Gastroesophageal sphincter (tissue), 4 donors: ENCODE data around the gene SYNE4. TPM values are rescaled to one million over a fixed set of nuclear protein-coding genes. Genes with fewer than 3 reads are reported as not detected.

Source experiments
- ATAC-seq: fragments of 150-250 bp; one replicate; pipeline ENCODE4 v1.9.1; 2016; ENCODE audit warnings: mild to moderate bottlenecking, moderate library complexity
- H3K27ac ChIP-seq, 4 donors: fragments of 200-600 bp; sonication (generic) in 3 of 4; 1 replicate in 3 of 4; 2 replicates in 1 of 4; pipeline ENCODE4 v1.5.1; 2016 to 2019
- H3K27me3 ChIP-seq: fragments of 200-600 bp; sonication (generic); one replicate; pipeline ENCODE4 v1.5.1; 2019
- H3K36me3 ChIP-seq, 2 donors: fragments of 200-600 bp; sonication (generic); one replicate each; pipeline ENCODE4 v1.5.1; 2019; ENCODE audit warnings: control low read depth in 1 of 2
- H3K4me1 ChIP-seq, 3 donors: fragments of 200-600 bp; sonication (generic); 1 replicate in 2 of 3; 2 replicates in 1 of 3; pipeline ENCODE4 v1.5.1; 2016 to 2019; ENCODE audit warnings: control low read depth in 2 of 3
- H3K4me3 ChIP-seq, 2 donors: fragments of 200-600 bp; sonication (generic); one replicate each; pipeline ENCODE4 v1.5.1; 2019; ENCODE audit warnings: mild to moderate bottlenecking in 1 of 2, moderate library complexity in 1 of 2
- H3K9me3 ChIP-seq, 3 donors: fragments of 200-600 bp; sonication (generic); one replicate each; pipeline ENCODE4 v1.5.1; 2017 to 2019; ENCODE audit warnings: control low read depth in 2 of 3
- EP300 ChIP-seq: sonication (generic); formaldehyde crosslinking; IDR thresholded peaks from one replicate; pipeline ENCODE4 v1.6.1; 2017; ENCODE audit warnings: antibody characterized with exemption, mild to moderate bottlenecking
- POLR2A ChIP-seq, 2 donors: fragments of 450-650 bp; IDR thresholded peaks; one replicate each; pipeline ENCODE4 v1.6.1; 2017; ENCODE audit warnings: antibody characterized with exemption in 2 of 2, mild to moderate bottlenecking in 2 of 2, moderate library complexity in 1 of 2
- POLR2AphosphoS5 ChIP-seq: sonication (generic); formaldehyde crosslinking; IDR thresholded peaks from one replicate; pipeline ENCODE4 v1.6.1; 2017; ENCODE audit warnings: antibody characterized with exemption
- WGBS, 2 donors: methylation state at CpG; one replicate each; pipeline ENCODE4 v1.1.5; 2018; ENCODE audit warnings: low coverage in 1 of 2; 5-methylcytosine and 5-hydroxymethylcytosine counted together
- total RNA-seq, 4 donors: library from RNA; depleted of rRNA; stranded (reverse); fragments of >200 nt; gene quantifications; one replicate each; pipeline ENCODE4 v1.1.0, GENCODE V29; 2016
- TF ChIP-seq, protein P1 (sequence below), 4 experiments: fragments of 200-600 bp in 2 of 4; fragments of 450-650 bp in 2 of 4; sonication (generic) in 1 of 4; IDR thresholded peaks; one replicate each; pipeline ENCODE4 v1.5.1; 2017 to 2019; ENCODE audit warnings: antibody characterized with exemption in 4 of 4, mild to moderate bottlenecking in 2 of 4, moderate library complexity in 2 of 4

Gene SYNE4
- total RNA-seq, 4 donors from 2014 or later, result 0.39 to 0.62 (median 0.47) TPM; not detected in 1

DNA sequence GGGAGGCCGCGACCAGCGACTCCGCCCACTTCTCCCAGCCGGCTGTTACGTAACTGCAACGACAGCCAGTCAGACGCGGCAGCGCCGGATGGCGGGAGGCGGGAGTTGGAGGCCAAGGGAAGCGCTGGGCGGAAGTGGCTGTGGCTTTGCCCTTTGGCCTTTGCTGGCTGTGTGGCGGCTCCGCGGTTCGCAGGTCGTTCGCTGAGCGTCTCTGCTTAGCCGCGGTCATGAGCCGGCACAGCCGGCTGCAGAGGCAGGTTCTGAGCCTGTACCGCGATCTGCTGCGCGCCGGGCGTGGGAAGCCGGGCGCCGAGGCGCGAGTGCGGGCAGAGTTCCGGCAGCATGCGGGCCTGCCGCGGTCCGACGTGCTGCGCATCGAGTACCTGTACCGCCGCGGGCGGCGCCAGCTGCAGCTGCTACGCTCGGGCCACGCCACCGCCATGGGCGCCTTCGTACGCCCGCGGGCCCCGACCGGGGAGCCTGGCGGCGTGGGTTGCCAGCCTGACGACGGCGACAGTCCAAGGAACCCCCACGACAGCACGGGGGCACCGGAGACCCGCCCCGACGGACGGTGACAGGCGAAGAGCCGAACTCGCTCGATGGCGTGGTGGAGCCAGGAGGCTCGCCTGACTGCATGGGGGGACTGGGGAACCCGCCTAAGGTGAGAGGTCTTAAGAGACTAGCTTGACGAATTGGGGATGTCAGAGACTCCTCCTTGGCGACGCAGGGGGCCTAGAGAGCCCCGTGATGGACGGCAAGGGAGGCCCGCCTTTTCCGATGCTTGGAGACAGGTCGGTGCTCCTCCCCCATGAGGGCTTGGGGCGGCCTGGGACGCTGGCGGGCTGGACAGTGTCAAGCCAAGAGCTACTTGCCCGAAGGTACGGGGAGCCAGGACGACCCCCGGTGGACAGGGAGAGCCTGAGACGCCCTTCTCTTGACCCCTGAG, 13.3 kb downstream of the SYNE4 start, which contains the start of gene SDHAF1:
TSS of gene SDHAF1 (plus strand) at position 141 of the 946 bp plus-strand sequence. CDS start at position 228, 87 bp downstream.
- WGBS, 2 donors, result 2% methylated on average over 11 of the region's 97 CpGs; no CpG with 5 or more reads in 1 of the 2 donors
- Histone ChIP-seq H3K27ac (peak within 1 kb of the TSS; percentile 54 to 95 (median 90)), H3K4me1 (peaks cover 0 to 58% (median 31%) of the 10 kb centered on the region in 3 donors), H3K27me3 (no peaks in the 10 kb centered on the region), H3K9me3 (no peaks in the 10 kb centered on the region), H3K4me3 (peak within 1 kb of the TSS; percentile 64 to 98), H3K36me3 (peaks cover 0 to 23% of the 10 kb centered on the region in 2 donors)
- ATAC-seq, result peak; percentile 91
- TF ChIP-seq, protein P1, sequence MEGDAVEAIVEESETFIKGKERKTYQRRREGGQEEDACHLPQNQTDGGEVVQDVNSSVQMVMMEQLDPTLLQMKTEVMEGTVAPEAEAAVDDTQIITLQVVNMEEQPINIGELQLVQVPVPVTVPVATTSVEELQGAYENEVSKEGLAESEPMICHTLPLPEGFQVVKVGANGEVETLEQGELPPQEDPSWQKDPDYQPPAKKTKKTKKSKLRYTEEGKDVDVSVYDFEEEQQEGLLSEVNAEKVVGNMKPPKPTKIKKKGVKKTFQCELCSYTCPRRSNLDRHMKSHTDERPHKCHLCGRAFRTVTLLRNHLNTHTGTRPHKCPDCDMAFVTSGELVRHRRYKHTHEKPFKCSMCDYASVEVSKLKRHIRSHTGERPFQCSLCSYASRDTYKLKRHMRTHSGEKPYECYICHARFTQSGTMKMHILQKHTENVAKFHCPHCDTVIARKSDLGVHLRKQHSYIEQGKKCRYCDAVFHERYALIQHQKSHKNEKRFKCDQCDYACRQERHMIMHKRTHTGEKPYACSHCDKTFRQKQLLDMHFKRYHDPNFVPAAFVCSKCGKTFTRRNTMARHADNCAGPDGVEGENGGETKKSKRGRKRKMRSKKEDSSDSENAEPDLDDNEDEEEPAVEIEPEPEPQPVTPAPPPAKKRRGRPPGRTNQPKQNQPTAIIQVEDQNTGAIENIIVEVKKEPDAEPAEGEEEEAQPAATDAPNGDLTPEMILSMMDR (IDR thresholded peaks at IDR 0.05), result peak in 1 of 4 experiments; percentile 18
- TF ChIP-seq EP300 (no peak), POLR2AphosphoS5 (peak; percentile 94), POLR2A (IDR thresholded peaks at IDR 0.05) (peak; percentile 78 to 83)

DNA sequence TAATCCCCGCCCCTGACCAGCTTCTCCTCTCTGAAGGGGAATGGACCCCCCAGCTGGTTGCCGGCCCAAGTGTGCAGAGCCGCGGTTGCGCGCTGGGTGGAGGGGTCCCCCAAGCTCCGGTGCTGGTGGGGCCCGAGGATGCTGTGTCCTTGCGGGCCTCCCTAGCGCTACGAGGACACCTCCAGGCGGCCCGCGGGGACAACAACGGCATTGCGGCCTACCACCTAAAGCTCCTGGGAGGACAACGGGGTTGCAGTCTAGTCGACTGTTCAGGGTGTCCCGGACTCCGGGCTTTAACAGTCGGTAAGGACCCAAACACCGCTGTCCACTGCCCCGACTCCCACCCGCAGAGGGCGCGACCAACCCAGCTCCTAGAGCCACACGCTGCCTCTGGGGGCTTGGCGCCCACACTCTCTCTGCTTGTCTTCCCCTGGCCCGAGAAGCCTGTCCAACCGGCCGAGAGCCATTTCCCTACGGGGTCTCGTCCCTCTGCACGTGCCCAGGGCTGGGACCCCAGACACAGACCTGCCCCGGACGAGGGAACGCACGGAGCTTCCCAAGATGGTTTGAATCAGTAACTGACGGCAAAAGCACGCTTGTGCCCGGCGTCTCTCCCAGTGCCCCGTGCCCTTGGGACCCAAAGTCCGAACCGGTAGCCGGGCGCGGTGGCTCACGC, 14.6 kb downstream of the SYNE4 start:
- no peak for ATAC-seq
- H3K9me3 ChIP-seq, result no peaks in the 10 kb centered on the region
- H3K36me3 ChIP-seq, result peaks cover 0 to 23% of the 10 kb centered on the region in 2 donors
- peak overlapping the region; percentile 64 to 98 for H3K4me3 ChIP-seq
- 13 to 40% methylated on average over 1 to 3 of the region's 49 CpGs for WGBS, 2 donors
- H3K27ac ChIP-seq, result peak overlapping the region in 3 of 4 donors; percentile 32 to 95 (median 90)
- H3K4me1 ChIP-seq, result peaks cover 0 to 46% (median 24%) of the 10 kb centered on the region in 3 donors
- TF ChIP-seq, protein P1 (IDR thresholded peaks at IDR 0.05), result peak in 2 of 4 experiments; percentile 15 to 47
- TF ChIP-seq POLR2AphosphoS5, result no peak
- peaks cover 11% of the 10 kb centered on the region for H3K27me3 ChIP-seq

DNA sequence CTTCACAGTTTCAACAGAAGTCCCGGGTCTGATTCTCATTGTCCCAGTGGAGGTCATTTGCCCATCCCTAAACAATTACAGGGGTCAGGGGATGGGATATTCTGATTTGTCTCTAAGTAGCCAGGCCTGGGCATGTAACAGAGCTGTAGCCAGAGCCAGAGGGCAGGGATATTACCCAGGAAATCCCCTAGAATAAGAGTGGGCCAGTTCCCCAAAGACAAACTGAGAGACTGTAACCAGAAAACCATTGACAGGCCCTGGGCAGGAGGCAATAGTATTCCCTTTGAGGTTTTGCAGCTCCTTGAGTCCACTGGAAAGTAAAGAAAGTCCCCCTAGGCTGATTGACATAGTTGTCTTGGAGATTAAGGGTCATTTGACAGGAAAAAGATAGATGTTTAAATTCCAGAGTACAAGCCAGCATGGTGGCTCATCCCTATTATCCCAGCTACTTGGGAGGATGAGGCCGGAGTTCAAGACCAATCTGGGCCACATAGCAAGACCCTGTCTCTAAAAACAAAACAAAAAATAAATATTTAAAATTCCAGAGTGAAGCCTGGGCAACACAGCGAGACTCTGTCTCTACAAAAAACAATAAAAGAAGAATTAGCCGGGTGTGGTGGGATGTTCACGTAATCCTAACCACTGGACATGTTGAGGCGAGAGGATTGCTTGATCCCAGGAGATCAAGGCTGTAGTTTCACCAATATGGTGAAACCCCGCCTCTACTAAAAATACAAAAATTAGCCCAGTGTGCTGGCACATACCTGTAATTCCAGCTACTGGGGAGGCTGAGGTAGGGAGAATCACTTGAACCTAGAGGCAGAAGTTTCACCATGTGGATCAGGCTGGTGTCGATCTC, 15.5 kb downstream of the SYNE4 start:
- Histone ChIP-seq H3K9me3 (no peaks in the 10 kb centered on the region), H3K36me3 (peaks cover 0 to 15% of the 10 kb centered on the region in 2 donors), H3K27me3 (peaks cover 20% of the 10 kb centered on the region), H3K27ac (no peak overlapping the region), H3K4me1 (peaks cover 0 to 36% (median 19%) of the 10 kb centered on the region in 3 donors), H3K4me3 (no peak overlapping the region)
- no peak for ATAC-seq
- TF ChIP-seq POLR2A (IDR thresholded peaks at IDR 0.05), result no peak
- no peak for TF ChIP-seq EP300
- 90 to 95% methylated on average over 6 of the region's 8 CpGs for WGBS, 2 donors

DNA sequence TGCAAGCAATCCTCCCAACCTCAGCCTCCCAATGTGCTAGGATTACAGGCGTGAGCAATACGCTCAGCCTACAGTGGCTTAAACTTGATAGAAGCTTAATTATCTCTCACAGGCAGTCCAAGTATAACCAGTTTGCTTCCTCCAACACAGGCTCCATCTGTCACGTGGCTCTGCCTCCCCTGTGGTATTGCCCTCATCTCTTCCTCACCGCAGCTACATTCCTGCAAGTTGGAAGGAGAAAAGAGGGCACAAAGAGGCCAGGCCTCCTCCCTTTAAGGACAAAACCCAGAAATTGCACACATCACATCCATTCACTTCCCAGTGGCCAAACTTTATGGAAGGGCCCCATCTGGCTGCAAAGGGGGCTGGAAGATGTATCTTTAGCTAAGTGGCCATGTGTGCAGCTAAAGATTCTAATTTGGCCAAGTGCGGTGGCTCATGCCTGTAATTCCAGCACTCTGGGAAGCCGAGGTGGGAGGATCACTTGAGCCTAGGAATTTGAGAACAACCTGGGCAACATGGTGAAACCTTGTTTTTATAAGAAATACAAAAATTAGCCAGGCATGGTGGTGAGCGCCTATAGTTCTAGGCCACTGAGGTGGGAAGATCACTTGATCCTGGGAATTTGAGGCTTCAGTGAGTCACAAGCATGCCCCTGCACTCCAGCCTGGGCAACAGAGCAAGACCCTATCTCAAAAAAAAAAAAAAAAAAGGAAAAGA, 16.7 kb downstream of the SYNE4 start:
- Histone ChIP-seq H3K27me3 (peaks cover 32% of the 10 kb centered on the region), H3K27ac (no peak overlapping the region), H3K4me3 (no peak overlapping the region), H3K9me3 (no peaks in the 10 kb centered on the region), H3K4me1 (peaks cover 0 to 33% (median 22%) of the 10 kb centered on the region in 3 donors), H3K36me3 (peaks cover 0 to 3% of the 10 kb centered on the region in 2 donors)
- WGBS, 2 donors, result 81% methylated on average over 6 of the region's 7 CpGs; no CpG with 5 or more reads in 1 of the 2 donors
- TF ChIP-seq POLR2AphosphoS5 (no peak), POLR2A (IDR thresholded peaks at IDR 0.05) (no peak), EP300 (no peak)
- TF ChIP-seq, protein P1 (IDR thresholded peaks at IDR 0.05), result no peak
- ATAC-seq, result no peak
